OCI-LY7 (cell line): ENCODE results near the gene NPNT.

Experiments
- EZH2phosphoT487 ChIP-seq: fragments of 200-600 bp; sonication (generic); IDR thresholded peaks from 2 replicates; pipeline ENCODE4 v1.6.1; 2018; ENCODE audit warnings: low read depth, borderline replicate concordance, mild to moderate bottlenecking, mixed run types, antibody characterized with exemption, low read length, moderate library complexity, mixed read lengths
- TF ChIP-seq, protein P1 (sequence below): fragments of 200-600 bp; sonication (generic); conservative IDR thresholded peaks from 2 replicates; pipeline ENCODE4 v1.5.1; 2014; ENCODE audit warnings: mild to moderate bottlenecking, antibody characterized with exemption, low read length, moderate library complexity, mixed read lengths

DNA sequence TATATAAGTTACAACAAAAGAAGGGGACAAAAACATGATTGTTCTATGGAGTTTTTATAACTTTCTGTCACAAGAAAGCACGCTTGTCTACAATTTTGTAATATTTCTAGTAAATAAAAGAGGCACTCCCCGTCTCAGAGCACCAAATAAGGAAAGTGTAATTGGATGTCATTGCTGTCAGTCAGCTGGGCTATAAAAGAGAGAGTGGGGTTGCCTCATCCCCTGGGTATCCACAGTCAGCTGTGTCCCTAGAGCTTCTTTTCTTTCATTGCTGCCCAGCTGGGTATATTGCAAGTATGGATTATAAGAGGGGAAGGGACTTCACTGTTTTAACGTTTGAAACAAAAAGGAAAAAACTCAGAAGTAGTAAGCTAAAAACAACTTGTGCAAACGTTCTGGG lies 61.3 kb downstream of the NPNT start:
- TF ChIP-seq, protein P1, sequence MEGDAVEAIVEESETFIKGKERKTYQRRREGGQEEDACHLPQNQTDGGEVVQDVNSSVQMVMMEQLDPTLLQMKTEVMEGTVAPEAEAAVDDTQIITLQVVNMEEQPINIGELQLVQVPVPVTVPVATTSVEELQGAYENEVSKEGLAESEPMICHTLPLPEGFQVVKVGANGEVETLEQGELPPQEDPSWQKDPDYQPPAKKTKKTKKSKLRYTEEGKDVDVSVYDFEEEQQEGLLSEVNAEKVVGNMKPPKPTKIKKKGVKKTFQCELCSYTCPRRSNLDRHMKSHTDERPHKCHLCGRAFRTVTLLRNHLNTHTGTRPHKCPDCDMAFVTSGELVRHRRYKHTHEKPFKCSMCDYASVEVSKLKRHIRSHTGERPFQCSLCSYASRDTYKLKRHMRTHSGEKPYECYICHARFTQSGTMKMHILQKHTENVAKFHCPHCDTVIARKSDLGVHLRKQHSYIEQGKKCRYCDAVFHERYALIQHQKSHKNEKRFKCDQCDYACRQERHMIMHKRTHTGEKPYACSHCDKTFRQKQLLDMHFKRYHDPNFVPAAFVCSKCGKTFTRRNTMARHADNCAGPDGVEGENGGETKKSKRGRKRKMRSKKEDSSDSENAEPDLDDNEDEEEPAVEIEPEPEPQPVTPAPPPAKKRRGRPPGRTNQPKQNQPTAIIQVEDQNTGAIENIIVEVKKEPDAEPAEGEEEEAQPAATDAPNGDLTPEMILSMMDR = no peak
- TF ChIP-seq EZH2phosphoT487 = no peak
